Suprapubic skin (tissue), 4 donors: ENCODE data around the gene MCM8. TPM values are rescaled to one million over a fixed set of nuclear protein-coding genes. Genes with fewer than 3 reads are reported as not detected.
A peak's percentile ranks its signal among the peaks of the same experiment; 100 is the strongest.

Experiments used
- DNase-seq, 2 donors: peaks; one replicate each; pipeline ENCODE4 v3.0.0-alpha.2; 2019; ENCODE audit warnings: low spot score in 2 of 2
- H3K27ac ChIP-seq: fragments of 200-600 bp; sonication (generic); one replicate; pipeline ENCODE4 v1.5.1; 2019
- H3K27me3 ChIP-seq: fragments of 200-600 bp; sonication (generic); one replicate; pipeline ENCODE4 v1.5.1; 2019
- H3K36me3 ChIP-seq: fragments of 200-600 bp; sonication (generic); one replicate; pipeline ENCODE4 v1.5.1; 2019
- H3K4me1 ChIP-seq: fragments of 200-600 bp; sonication (generic); one replicate; pipeline ENCODE4 v1.5.1; 2019
- H3K4me3 ChIP-seq: fragments of 200-600 bp; sonication (generic); one replicate; pipeline ENCODE4 v1.5.1; 2019; ENCODE audit warnings: mild to moderate bottlenecking
- H3K9me3 ChIP-seq: fragments of 200-600 bp; sonication (generic); one replicate; pipeline ENCODE4 v1.5.1; 2019
- EP300 ChIP-seq: sonication (generic); formaldehyde crosslinking; IDR thresholded peaks from one replicate; pipeline ENCODE4 v1.6.1; 2017; ENCODE audit warnings: antibody characterized with exemption
- POLR2A ChIP-seq, 2 donors: fragments of 450-650 bp; IDR thresholded peaks; one replicate each; pipeline ENCODE4 v1.6.1; 2017; ENCODE audit warnings: antibody characterized with exemption in 2 of 2, mild to moderate bottlenecking in 2 of 2, moderate library complexity in 2 of 2
- POLR2AphosphoS5 ChIP-seq, 3 donors: sonication (generic); formaldehyde crosslinking; IDR thresholded peaks; one replicate each; pipeline ENCODE4 v1.6.1; 2017; ENCODE audit warnings: antibody characterized with exemption in 3 of 3
- WGBS: methylation state at CpG from one replicate; pipeline ENCODE4 v1.1.5; 2018; 5-methylcytosine and 5-hydroxymethylcytosine counted together
- total RNA-seq, 4 donors: library from RNA; depleted of rRNA; stranded (reverse); fragments of >200 nt; gene quantifications; one replicate each; pipeline ENCODE4 v1.1.0, GENCODE V29; 2016
- TF ChIP-seq, protein P1 (sequence below), 2 donors: fragments of 200-600 bp in 1 of 2; fragments of 450-650 bp in 1 of 2; sonication (generic) in 1 of 2; IDR thresholded peaks; one replicate each; pipeline ENCODE4 v1.5.1; 2016 to 2019; ENCODE audit warnings: antibody characterized with exemption in 2 of 2, mild to moderate bottlenecking in 1 of 2, moderate library complexity in 1 of 2

The MCM8 gene
- total RNA-seq, 4 donors from 2014 or later: 4.0 to 6.8 (median 4.8) TPM

DNA sequence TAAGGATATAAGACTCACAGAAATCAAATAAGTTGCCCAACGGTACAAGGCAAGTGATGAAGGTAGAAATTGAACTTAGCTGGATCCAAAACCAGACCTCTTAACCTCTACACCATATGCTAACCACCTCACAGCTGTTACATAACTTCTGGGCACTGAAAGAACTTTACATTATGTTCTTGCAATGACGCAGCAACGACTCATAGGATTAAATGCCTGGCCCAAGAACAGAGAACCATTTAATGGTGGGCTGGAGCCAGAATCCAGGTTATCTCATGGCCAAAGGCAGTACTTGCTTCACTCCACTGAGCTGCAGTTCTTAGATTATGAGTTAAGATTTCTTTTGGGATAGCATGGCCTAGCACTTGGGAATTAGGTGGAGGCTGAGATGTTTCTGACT, 4.5 kb upstream of the MCM8 start:
- H3K27me3 ChIP-seq: no peaks in the 10 kb centered on the region
- H3K27ac ChIP-seq: no peak overlapping the region
- TF ChIP-seq, protein P1, sequence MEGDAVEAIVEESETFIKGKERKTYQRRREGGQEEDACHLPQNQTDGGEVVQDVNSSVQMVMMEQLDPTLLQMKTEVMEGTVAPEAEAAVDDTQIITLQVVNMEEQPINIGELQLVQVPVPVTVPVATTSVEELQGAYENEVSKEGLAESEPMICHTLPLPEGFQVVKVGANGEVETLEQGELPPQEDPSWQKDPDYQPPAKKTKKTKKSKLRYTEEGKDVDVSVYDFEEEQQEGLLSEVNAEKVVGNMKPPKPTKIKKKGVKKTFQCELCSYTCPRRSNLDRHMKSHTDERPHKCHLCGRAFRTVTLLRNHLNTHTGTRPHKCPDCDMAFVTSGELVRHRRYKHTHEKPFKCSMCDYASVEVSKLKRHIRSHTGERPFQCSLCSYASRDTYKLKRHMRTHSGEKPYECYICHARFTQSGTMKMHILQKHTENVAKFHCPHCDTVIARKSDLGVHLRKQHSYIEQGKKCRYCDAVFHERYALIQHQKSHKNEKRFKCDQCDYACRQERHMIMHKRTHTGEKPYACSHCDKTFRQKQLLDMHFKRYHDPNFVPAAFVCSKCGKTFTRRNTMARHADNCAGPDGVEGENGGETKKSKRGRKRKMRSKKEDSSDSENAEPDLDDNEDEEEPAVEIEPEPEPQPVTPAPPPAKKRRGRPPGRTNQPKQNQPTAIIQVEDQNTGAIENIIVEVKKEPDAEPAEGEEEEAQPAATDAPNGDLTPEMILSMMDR (IDR thresholded peaks at IDR 0.05): no peak
- TF ChIP-seq POLR2A (IDR thresholded peaks at IDR 0.05) (no peak), POLR2AphosphoS5 (IDR thresholded peaks at IDR 0.05) (no peak), EP300 (no peak)
- DNase-seq: no peak
- WGBS: 76% methylated on average over 3 of the region's 3 CpGs
- H3K4me1 ChIP-seq: peaks cover 15% of the 10 kb centered on the region
- peaks cover 48% of the 10 kb centered on the region for H3K36me3 ChIP-seq
- no peak overlapping the region for H3K4me3 ChIP-seq
- no peaks in the 10 kb centered on the region for H3K9me3 ChIP-seq

GRCh38 chr20:5947276-5947675, 3.2 kb upstream of the MCM8 start:
- 81% methylated on average over 6 of the region's 6 CpGs for WGBS
- Histone ChIP-seq H3K4me3 (no peak overlapping the region), H3K27me3 (no peaks in the 10 kb centered on the region), H3K36me3 (peaks cover 35% of the 10 kb centered on the region), H3K4me1 (peaks cover 26% of the 10 kb centered on the region), H3K9me3 (no peaks in the 10 kb centered on the region), H3K27ac (no peak overlapping the region)
- DNase-seq: no peak
- no peak for TF ChIP-seq POLR2A (IDR thresholded peaks at IDR 0.05)

GRCh38 chr20:5949943-5950270, 545 bp upstream of the MCM8 start:
- TF ChIP-seq POLR2A (IDR thresholded peaks at IDR 0.05) (no peak), EP300 (no peak), POLR2AphosphoS5 (IDR thresholded peaks at IDR 0.05) (no peak)
- TF ChIP-seq, protein P1 (IDR thresholded peaks at IDR 0.05): no peak
- under 1% methylated on average over 10 of the region's 11 CpGs for WGBS
- Histone ChIP-seq H3K4me1 (peaks cover 26% of the 10 kb centered on the region), H3K4me3 (peak overlapping the region; percentile 77), H3K9me3 (no peaks in the 10 kb centered on the region), H3K27me3 (no peaks in the 10 kb centered on the region), H3K27ac (peak overlapping the region; percentile 53), H3K36me3 (peaks cover 29% of the 10 kb centered on the region)
- DNase-seq: no peak

GRCh38 chr20:5967469-5967868, 17.0 kb downstream of the MCM8 start:
- no peak overlapping the region for H3K4me3 ChIP-seq
- no peaks in the 10 kb centered on the region for H3K4me1 ChIP-seq
- TF ChIP-seq POLR2AphosphoS5 (IDR thresholded peaks at IDR 0.05): no peak
- no peak for TF ChIP-seq EP300
- no peak for TF ChIP-seq POLR2A (IDR thresholded peaks at IDR 0.05)
- TF ChIP-seq, protein P1 (IDR thresholded peaks at IDR 0.05): no peak
- no peak for DNase-seq
- no peak overlapping the region for H3K27ac ChIP-seq
- 95% methylated on average over 6 of the region's 6 CpGs for WGBS
- H3K9me3 ChIP-seq: no peaks in the 10 kb centered on the region
- H3K36me3 ChIP-seq: peaks cover 36% of the 10 kb centered on the region
- H3K27me3 ChIP-seq: no peaks in the 10 kb centered on the region

DNA sequence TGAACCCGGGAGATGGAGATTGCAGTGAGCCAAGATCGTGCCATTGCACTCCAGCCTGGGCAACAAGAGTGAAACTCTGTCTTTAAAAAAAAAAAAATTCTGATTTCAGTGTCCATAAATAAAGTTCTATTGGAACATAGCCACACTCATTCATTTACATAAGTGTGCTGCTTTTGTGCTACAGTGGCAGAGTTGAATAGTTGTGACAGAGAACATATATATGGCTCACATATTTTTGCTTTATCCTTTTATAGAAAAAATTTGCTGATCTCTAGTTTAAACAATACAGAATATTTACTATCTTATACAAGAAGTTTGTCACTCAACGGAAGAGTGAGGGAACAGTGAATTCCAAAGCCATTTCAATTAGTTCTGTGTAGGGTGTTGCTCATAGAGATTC, 18.0 kb downstream of the MCM8 start:
- WGBS: 96% methylated on average over 3 of the region's 3 CpGs
- Histone ChIP-seq H3K27ac (no peak overlapping the region), H3K9me3 (no peaks in the 10 kb centered on the region), H3K27me3 (no peaks in the 10 kb centered on the region), H3K4me3 (no peak overlapping the region), H3K4me1 (no peaks in the 10 kb centered on the region), H3K36me3 (peaks cover 40% of the 10 kb centered on the region)
- no peak for DNase-seq
- TF ChIP-seq, protein P1 (IDR thresholded peaks at IDR 0.05): no peak
- no peak for TF ChIP-seq POLR2AphosphoS5 (IDR thresholded peaks at IDR 0.05)
- no peak for TF ChIP-seq EP300
- TF ChIP-seq POLR2A (IDR thresholded peaks at IDR 0.05): no peak

GRCh38 chr20:5969348-5969935, 19.0 kb downstream of the MCM8 start:
- Histone ChIP-seq H3K9me3 (no peaks in the 10 kb centered on the region), H3K4me3 (no peak overlapping the region), H3K27ac (no peak overlapping the region), H3K4me1 (no peaks in the 10 kb centered on the region), H3K27me3 (no peaks in the 10 kb centered on the region), H3K36me3 (peaks cover 43% of the 10 kb centered on the region)
- no peak for TF ChIP-seq EP300
- no peak for TF ChIP-seq POLR2AphosphoS5 (IDR thresholded peaks at IDR 0.05)
- TF ChIP-seq, protein P1 (IDR thresholded peaks at IDR 0.05): no peak
- no peak for TF ChIP-seq POLR2A (IDR thresholded peaks at IDR 0.05)
- no peak for DNase-seq
- WGBS: 84% methylated on average over 9 of the region's 9 CpGs
